NCI-H345 treated with DMSO at 0.1 percent for 48 hours (cell line): ENCODE results near the gene TBC1D22A.

Experiments
- DNase-seq: peaks from one replicate; lab custom pipeline; 2025; ENCODE audit not compliant: unreplicated experiment; lab: John Stamatoyannopoulos, UW

The TBC1D22A gene

DNA sequence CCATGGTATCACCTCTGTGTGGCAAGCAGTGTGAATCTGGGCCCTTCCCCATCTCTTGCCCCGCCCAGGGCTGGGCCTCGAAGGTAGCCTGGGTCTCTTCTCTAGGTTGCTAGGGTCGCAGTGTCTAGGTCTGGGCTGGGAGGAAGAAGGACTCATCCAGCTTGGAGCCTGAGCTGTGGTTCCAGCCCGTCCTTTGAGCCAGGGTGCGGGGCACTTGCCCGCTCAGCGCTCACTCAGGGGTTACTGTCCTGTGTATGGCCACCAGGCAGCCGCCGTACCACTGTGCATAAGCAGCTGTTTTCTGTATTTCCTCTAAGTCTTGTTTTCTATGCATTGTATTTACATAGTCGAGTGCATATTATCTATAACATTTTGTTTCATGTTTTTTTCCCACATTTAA is 160.9 kb downstream of the TBC1D22A start:
- DNase-seq: no peak

DNA sequence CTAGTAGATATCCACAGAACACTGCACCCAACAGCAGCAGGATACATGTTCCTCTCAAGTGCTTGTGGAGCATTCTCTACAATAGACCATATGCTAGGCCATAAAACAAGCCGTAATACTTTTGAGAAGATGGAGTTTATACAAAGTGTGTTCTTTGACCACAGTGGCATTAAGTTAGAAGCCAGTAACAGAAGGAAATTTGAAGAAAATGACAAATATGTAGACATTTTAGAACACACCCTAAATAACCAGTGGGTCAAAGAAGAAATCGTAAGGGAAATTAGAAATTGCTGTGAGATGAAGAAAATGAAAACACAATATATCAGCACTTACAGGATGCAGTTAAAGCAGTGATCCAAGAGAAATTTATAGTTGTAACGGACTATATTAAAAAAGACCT is 163.4 kb downstream of the TBC1D22A start:
- DNase-seq: no peak

DNA sequence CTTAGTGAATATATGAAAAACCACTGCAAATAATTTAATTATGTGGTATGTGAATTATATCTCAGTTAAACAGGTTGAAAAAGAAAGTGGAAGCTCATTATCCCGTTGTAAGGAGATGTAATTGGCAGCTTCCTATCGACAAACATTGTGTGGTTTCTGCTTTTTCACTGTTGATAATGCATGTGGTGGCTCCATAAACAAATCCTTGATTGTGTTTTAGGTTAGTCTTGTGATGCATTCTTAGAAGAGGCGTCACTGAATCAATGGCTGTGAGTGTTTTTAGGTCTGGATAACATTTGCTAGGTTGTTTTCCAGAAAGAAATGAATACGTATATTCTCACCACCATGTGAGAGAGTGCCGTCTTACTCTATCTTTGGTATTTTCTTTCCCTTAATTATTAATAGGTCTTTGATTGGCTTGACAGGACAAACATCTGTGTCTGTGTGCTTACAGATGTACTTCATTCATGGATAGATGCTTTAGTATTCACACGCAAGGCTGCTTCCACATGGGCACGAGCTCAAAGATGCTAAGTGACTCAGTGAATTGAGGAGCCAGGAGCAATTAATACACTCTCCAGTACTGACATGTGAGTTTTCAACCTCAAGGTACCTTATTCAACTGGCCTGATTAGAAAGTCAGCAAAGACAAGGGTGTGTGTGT is 166.7 kb downstream of the TBC1D22A start:
- DNase-seq: no peak

DNA sequence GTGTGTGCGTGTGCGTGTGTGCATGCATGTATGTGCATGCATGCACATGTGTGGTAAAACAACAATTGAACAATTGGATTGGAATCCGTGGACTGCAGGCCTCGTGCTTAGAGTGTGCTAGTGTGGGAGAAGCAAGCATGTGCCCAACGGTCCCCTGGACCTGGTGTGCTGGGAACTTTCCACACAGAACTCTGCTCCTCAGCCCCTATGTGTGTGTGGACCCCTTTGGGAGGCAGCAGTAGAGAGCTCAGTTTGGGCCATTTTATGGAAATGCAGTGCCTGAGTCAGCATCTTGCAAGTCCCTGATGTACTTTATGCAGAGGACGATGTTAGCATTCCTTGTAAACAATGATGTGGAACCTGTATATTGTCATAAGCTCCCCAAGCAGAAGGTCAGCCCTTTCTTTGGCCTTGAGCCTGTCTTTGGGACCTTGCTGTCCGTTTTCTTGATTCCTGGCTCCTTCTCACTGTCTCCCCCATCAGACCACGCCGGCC is 167.3 kb downstream of the TBC1D22A start:
- no peak for DNase-seq

DNA sequence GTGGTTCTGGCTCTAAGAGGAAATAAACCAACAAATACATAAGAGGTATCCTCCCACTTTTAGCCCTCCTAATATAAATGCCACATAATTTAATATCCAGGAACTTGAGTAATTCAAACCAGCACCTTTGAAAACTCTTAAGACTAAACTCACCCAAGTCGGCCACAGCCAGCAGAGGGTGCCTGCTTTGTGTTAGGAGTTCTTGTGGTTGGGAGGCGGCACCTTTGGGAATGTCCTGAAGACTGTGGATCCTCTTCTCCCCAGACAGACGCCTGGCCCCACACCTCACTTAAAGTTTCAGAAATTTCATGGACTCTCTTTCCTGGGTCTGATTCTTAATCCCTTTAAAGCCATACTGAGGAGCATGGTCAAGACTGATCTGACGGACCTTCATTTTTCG is 169.0 kb downstream of the TBC1D22A start:
- no peak for DNase-seq

DNA sequence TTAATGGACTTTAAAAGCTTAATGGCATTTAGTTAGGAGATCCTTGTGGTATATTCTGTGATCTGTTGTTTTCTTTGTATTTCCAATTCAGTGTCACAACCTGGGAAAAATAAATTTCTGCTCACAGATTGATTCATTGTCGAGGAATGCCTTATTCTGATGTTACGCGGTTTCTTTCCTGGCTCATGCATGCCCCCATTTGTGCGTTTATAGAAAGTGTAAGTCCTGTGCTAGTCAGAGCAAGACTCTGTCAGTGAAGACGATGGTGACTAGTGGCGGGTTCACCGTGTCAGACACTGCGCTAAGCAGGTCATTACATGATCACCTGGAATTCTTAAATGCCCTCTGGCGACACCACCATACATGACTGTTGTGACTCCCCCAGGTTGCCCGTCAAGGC is 169.4 kb downstream of the TBC1D22A start:
- no peak for DNase-seq

DNA sequence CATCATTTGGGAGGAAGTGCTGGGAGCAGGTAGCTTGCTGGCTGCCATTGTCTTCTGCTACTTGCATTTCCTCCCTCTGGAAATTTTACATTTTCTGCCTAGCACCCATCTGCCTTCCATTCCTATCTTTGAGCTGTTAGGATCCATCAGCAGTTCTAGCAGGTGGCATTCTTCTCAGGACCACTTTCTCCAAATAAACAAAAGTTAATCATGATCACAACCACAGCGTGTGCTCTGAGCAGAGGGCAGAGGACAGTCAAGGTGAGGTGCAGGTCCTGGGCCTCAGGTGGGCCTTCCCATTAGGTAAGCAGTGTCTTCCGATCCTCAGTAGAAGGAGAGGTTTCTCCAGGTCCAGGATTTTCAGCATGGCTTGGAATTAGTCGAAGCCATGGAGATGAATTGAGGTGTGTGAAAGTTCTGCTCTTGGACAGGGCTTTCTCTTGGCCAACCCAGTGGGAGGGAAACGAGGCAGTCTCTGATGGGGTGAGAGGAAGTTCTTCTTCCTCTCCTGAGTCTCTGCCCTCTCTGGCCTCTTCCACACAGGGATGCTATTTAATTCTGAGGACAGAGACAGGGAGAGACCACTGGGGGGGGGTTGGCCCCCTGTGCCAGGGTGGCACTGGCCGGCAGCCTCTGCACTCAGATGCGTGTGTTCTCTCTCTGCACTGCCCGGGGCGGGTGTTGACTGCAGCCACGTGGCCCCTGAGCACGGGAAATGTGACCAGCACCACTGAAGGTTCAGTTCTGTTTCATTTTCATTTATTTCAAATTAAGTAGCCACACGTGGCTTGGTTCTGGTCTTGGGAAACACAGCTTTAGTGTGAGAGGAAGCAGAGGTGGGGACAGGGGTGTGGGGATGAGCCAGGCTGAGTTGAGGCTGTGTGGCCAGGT is 170.8 kb downstream of the TBC1D22A start:
- no peak for DNase-seq

DNA sequence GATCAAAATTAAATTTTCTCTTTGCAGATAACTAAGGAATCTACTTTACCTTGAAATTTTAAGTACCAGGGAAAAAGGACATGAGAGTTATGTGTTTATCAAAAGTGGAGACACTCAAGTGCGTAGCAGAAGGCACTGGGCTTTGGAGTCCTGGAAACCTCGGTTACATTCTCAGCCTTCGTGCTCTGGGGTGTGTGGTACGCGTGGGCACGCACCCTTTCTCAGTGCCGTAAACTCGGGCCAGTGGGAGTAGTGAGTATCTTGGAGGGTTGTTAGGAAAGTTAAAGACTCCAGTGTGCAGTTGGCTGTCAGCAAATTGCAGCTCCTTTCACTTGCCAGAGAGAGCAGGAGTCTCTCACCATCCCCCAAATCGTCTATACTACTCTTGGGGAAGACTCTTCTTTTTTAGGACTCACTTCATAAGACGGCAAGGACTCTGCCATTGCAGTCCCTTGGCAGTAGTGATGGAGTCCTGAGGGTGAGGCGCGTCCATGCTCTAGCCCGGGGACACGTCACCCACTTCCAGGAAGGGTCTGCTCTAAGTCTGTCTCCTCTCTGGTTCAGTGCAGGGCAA is 171.8 kb downstream of the TBC1D22A start:
- no peak for DNase-seq

DNA sequence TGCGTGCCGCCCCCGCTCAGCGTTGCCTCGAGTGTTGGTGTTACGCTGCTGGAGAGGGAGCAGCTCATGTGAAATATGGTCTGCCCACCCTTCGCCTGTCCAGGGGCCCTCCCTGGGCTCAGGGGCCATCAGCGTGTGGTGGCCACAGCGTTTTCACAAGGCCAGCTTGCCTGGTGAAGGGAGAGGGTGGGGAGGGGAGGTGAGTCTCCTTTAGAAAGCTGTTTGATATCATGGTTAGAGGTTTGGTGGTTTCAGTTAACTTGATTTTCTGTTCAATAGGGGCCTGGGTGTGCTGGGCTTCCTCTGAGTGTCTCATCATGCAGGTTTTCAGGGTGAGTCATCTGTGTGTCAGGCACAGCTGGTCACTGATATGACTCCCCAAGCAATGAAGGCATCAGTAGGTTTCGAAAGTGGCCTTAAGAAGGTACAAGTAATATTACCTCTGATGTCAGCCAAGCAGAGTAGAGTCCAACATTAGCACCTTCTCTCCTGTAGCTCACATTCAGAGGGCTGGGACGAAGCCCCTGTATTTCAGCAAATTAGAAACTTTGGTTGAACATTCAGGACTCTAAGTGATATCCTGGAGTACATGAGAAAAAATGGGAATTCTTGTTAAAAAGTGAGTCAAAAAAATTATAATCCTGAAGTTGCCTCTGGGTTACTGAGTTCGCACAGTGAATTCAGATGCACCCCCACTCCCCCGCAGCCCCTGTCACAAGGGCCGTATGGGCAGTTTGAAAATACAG is 172.5 kb downstream of the TBC1D22A start:
- DNase-seq: no peak

DNA sequence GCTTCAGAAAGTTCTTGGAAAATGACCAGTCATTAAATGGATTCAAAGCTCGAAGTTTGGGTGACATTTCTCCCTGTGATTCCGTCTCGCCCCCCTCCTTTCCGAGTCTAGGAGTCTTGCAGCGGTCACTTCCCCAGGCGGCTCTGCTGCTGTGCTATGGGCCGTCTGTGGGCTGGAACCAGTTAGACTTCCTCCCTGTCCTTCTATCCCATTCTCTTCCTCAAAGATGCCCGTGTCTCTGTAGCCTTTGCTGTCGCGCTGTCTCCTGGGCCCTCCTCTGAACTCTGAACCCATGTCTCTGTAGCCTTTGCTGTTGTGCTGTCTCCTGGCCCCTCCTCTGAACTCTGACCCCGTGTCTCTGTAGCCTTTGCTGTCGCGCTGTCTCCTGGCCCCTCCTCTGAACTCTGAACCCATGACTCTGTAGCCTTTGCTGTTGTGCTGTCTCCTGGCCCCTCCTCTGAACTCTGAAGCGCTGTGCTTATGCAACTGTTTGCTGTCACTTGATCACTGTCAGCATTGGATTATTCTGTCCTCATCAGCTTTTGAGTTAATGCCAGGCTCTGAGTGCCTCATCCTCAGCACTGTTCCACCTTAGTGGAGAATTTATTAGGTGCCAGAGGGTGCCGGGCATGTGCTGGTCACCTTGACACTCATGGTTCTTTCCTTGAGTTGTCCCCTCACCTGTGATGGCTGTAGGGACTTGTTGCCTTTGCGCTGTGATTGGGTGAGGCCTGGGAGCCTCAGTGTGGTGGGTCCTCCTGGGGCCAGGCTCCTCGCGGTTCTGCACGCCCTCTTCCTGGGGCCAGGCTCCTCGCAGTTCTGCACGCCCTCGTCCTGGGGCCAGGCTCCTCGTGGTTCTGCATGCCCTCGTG is 173.3 kb downstream of the TBC1D22A start:
- DNase-seq: no peak

DNA sequence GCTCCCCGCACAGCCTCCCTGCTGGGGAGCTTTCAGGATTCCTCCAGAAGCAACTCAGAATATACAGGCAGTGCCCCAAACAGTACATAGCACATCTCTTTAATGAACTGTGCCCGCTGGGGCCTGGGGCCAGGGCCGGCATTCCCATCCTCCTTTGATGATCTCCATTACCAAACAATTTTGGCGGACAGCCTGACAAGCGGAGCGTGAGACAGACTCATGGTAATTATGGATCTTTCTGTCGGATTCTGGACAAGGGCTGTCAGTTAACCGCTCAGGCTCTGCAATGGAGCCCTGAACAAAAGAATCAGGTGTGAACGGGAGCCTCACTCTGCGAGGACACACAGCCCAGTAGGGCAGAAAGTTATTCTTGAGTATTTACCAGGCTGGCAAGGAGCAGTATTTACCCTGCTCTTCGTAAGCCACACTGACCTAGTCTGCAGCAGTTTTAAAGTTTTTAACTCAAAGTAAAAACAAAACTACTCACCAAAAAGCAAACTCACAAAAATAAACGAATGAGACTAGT is 174.0 kb downstream of the TBC1D22A start:
- no peak for DNase-seq

DNA sequence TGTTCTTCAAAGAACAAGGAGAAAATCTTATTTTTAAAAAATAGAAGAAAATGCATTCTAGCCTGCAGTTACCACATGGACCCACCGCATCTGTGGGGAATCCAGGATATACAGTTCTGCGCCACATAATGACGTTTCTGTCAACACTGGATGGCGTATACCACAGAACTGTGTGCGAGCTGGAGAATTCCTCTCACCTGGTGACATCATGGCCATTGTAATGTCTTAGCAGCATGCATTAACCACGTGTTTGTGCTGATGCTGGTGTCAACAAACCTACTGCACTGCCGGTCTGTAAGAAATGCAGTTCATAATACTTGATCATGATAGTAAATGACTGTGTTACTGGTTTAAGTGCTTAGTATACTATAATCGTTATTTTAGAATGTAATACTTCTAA is 174.7 kb downstream of the TBC1D22A start:
- no peak for DNase-seq

DNA sequence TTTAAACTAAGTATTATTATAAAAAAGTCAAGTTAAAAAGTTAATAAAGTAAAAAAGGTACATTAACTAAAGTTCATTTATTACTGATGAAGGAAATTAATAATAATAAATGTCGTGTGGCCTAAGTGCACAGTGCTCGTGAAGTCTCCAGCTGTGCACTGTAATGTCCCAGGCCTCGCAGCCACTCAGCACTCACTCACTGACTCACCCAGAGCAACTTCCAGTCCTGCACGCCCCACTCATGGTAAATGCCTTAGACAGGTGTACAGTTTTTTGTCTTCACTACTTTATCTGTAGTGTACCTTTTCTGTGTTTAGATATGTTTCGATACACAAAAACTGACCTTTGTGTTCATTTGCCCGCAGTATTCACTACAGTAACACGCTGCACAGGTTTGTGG is 175.5 kb downstream of the TBC1D22A start:
- no peak for DNase-seq

DNA sequence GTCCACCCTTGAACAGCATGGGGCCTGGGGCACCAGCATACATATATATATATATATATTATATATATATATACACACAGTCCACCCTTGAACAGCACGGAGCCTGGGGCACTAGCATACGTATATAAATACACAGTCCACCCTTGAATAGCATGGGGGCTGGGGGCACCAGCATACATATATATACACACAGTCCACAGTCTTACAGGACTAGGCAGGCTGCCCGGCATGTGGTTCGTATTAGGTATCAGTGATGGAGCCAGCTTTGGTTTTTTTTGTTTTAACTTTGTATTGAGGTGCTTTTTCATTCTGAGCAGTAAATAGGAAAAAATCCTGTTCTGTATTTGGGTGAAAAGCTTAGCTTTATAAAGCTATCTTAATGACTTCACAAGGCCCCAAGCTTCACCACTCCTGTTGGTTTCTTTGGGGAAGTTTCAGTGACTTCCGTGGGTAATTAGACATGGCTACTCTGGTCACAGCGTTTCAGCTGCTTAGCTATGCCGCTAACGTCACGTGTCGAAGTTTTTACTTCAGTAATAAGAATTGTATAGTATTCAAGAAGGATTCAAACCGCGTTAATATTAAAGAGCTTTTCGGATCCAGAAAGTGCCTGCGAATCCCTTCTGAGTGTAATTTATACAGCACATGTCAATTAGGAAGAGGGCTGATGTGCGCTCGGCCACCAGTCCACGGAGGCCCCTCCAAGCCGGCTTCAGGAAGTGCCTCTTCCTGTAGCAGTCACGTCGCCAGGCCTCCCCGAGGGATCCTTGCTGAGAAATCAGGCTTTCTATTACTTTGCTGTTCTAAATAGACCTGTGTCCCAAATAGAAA is 179.7 kb downstream of the TBC1D22A start:
- DNase-seq: no peak

DNA sequence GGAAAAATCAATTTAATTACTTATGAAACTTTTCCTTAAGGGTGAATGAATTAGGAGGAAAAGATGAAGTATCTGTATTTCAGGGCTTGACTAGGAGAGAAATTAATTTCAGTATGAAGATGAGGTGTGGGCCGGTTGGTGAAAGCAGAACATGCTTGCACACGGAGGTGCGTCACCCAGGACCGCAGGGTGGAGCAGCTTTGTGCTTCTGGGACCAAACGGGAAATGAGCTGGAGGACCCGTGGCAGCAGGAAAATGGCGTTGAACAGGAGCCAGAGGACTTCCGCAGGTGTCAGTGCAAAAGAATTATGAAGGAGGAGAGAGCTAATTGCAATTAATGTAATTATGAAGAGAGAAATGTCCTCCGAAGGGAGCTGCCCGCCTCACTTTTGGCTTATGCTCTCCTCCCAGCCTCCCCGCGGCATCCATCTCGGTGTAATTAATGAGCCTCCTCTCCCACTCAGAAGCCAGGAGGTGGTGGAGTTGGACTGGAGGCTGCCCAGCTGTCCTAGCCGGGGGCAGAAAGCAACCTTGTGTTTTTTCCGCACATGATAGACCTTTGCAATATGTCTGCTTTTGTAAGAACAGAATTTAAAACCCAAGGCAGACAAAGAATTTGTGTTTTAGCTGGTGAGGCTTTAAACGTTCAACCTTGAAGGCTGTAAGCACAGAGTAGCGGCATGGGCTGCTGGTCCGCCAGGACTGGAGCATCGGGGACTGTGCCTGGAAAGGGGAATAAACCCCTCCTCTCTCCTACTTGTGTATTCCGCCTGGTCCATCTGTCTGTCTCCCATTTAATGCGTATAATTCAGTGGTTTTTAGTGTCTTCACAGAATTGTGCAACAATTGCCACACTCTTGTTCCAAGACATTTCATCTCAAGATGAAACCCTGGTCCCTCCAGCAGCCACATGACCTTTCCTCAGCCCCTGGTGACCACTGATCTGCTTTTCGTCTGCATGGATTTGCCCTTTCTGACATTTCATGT is 180.6 kb downstream of the TBC1D22A start:
- DNase-seq: no peak

DNA sequence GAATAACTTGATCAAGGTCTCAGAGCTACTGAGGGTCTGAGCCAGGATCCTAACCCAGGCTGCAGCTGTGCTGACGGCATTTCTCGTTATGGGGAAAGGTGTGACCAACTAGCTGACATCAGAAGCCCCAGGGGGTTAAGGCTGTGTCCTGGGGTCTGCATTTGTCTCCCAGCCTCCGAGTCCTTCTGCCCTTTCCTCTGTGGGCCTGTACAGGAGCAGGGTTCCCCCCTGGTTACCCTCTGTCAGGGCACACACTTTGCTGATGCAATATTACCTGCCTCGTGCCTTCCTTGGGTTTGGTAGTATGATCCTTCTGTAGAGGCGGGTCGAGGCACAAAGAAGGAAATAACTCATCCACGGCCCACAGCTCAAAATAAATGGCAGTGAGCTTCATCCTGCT is 183.0 kb downstream of the TBC1D22A start:
- no peak for DNase-seq

DNA sequence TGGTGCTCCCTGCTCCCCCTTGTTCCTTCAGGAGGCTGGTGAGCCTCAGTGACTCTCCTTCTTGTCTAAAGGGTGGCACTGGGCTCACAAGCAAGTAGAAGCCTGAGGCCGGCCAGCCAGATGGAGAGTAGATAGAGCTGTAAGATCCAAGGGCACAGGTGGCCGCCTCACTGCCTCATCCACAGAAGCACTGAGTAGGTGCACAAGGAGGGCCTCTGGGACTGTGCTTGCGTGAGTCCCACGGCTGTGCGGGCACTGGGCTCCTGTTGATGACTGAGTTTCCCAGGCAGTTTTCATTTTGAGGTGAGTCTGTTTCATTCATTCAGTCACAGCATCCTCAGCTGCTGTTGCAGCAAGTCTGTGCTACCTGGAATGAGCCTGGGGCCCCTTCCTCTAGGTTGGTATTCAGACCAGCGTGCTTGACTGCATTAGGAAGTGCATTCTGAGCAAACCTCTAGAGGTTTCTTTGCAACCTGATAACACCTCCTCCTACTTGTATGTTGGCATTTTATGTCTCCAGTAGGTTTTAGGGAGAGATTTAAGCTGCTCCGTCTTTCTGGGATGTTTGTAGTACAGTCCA is 184.0 kb downstream of the TBC1D22A start:
- no peak for DNase-seq
